K562 (cell line): ENCODE measurements around the gene PPP1R3E. TPM values are rescaled to one million over a fixed set of nuclear protein-coding genes. Genes with fewer than 3 reads are reported as not detected.

Experiments
- C11orf30 ChIP-seq: fragments of 450-650 bp; IDR thresholded peaks from 2 replicates; pipeline ENCODE4 v1.6.1; 2016; ENCODE audit warnings: low read depth, mild to moderate bottlenecking
- CHD1 ChIP-seq: fragments of 200-600 bp; sonication (generic); IDR thresholded peaks from one replicate; pipeline ENCODE4 v1.6.1; 2012; ENCODE audit warnings: mild to moderate bottlenecking, moderate library complexity, low read length, inconsistent platforms
- CREBBP ChIP-seq: IDR thresholded peaks from one replicate; pipeline ENCODE4 v1.6.1; 2012; ENCODE audit warnings: low read depth, mild to moderate bottlenecking, control low read depth, inconsistent platforms, low read length
- EP300 ChIP-seq: IDR thresholded peaks from 2 replicates; pipeline ENCODE4 v1.6.1; 2012; ENCODE audit warnings: low read length, improper control_type of control experiment
- GTF2A2 ChIP-seq: IDR thresholded peaks from 2 replicates; pipeline ENCODE4 v1.6.1; 2016; ENCODE audit warnings: mild to moderate bottlenecking, missing genetic modification characterization, missing compliant biosample characterization
- HDAC2 ChIP-seq: fragments of 450-650 bp; IDR thresholded peaks from 2 replicates; pipeline ENCODE4 v1.6.1; 2016; ENCODE audit warnings: mild to moderate bottlenecking
- HEY1 ChIP-seq: fragments of 250-450 bp; sonication (Bioruptor Pico); IDR thresholded peaks from 2 replicates; pipeline ENCODE4 v1.5.0; 2020; ENCODE audit warnings: mild to moderate bottlenecking, moderate library complexity, borderline replicate concordance
- HNRNPH1 ChIP-seq: fragments of 200-400 bp; formaldehyde crosslinking; optimal IDR thresholded peaks from 2 replicates; pipeline ENCODE3; 2017; ENCODE audit warnings: low read depth, mild to moderate bottlenecking, low read length, moderate library complexity
- MIER1 ChIP-seq: fragments of 450-650 bp; IDR thresholded peaks from 2 replicates; pipeline ENCODE4 v1.6.1; 2016; ENCODE audit warnings: antibody characterized with exemption, mild to moderate bottlenecking, low read depth
- NFE2 ChIP-seq: IDR thresholded peaks from 2 replicates; pipeline ENCODE4 v1.6.1; 2014; ENCODE audit warnings: antibody characterized with exemption, low read depth
- NFXL1 ChIP-seq: fragments of 450-650 bp; formaldehyde crosslinking; IDR thresholded peaks from 2 replicates; pipeline ENCODE4 v1.4.0; 2021; ENCODE audit warnings: mild to moderate bottlenecking
- SAP30 ChIP-seq: fragments of 200-600 bp; sonication (generic); IDR thresholded peaks from 2 replicates; pipeline ENCODE4 v1.6.1; 2012; ENCODE audit warnings: borderline replicate concordance, low read depth, mild to moderate bottlenecking, moderate library complexity, low read length, control low read depth, inconsistent platforms; ENCODE audit not compliant: insufficient read depth, poor library complexity, severe bottlenecking
- SRSF1 ChIP-seq: fragments of 200-400 bp; formaldehyde crosslinking; IDR thresholded peaks from 2 replicates; pipeline ENCODE4 v1.6.1; 2017; ENCODE audit warnings: mild to moderate bottlenecking, low read depth, low read length, moderate library complexity
- TFAM ChIP-seq: fragments of 250-450 bp; sonication (Bioruptor Pico); conservative IDR thresholded peaks from 2 replicates; pipeline ENCODE4 v1.5.0; 2021; ENCODE audit warnings: mild to moderate bottlenecking, moderate library complexity
- XRCC4 ChIP-seq: IDR thresholded peaks from one replicate; pipeline ENCODE4 v1.6.1; 2011; ENCODE audit not compliant: insufficient read depth, insufficient read length; ENCODE audit errors: extremely low read depth
- ZBTB11 ChIP-seq, 3 experiments: fragments of 200-800 bp in 1 of 3; fragments of 250-450 bp in 1 of 3; fragments of 450-650 bp in 1 of 3; sonication (Bioruptor Pico) in 1 of 3; sonication (Bioruptor generic) in 1 of 3; formaldehyde crosslinking in 1 of 3; IDR thresholded peaks; 2 replicates each; pipeline versions ENCODE4 v1.6.1 to v1.8.0; 2016 to 2022; ENCODE audit warnings: mild to moderate bottlenecking in 2 of 3, missing genetic modification characterization in 2 of 3, missing compliant biosample characterization in 1 of 3, moderate library complexity in 1 of 3
- ZBTB17 ChIP-seq: fragments of 450-650 bp; formaldehyde crosslinking; IDR thresholded peaks from 2 replicates; pipeline ENCODE4 v1.4.0; 2020; ENCODE audit warnings: mild to moderate bottlenecking
- ZNF280A ChIP-seq: fragments of 450-650 bp; IDR thresholded peaks from 2 replicates; pipeline ENCODE4 v1.6.1; 2018; ENCODE audit warnings: mild to moderate bottlenecking, low read depth; ENCODE audit not compliant: partially characterized antibody
- ZNF398 ChIP-seq: fragments of 250-450 bp; sonication (Bioruptor Pico); IDR thresholded peaks from 2 replicates; pipeline ENCODE4 v1.8.0; 2021; ENCODE audit warnings: moderate library complexity, mild to moderate bottlenecking, inconsistent platforms
- ZNF41 ChIP-seq: fragments of 250-450 bp; sonication (Bioruptor Pico); conservative IDR thresholded peaks from 2 replicates; pipeline ENCODE4 v1.4.0; 2020; ENCODE audit warnings: mild to moderate bottlenecking
- ZNF584 ChIP-seq: fragments of 200-800 bp; sonication (Bioruptor generic); IDR thresholded peaks from 2 replicates; pipeline ENCODE4 v1.6.1; 2016; ENCODE audit warnings: low read depth, mild to moderate bottlenecking, missing genetic modification characterization, missing compliant biosample characterization
- polyA plus RNA-seq, 8 experiments: library from polyadenylated mRNA; depleted of rRNA in 4 of 8; stranded (reverse) in 5 of 8; unstranded in 3 of 8; fragments of >200 nt; fragmentation: Nextera tagmentation in 2 of 8; fragmentation: Illumina TruSeq in 1 of 8; extraction: Ambion mirVana in 2 of 8; extraction: Trizol in 1 of 8; gene quantifications; 2 replicates each; pipeline versions ENCODE4 v1.2.1 to v1.2.3, GENCODE V29; 2011 to 2014; ENCODE audit warnings: inconsistent platforms in 1 of 8, missing spikeins in 1 of 8
- total RNA-seq, 7 experiments: library from RNA; depleted of rRNA in 6 of 7; stranded (reverse); fragments of >200 nt in 6 of 7; fragmentation: Illumina TruSeq in 2 of 7; extraction: Trizol in 2 of 7; gene quantifications; 2 replicates each; pipeline versions ENCODE4 v1.2.1 to v1.2.3, GENCODE V29; 2011 to 2021; ENCODE audit warnings: low replicate concordance in 1 of 7

PPP1R3E gene
- total and polyA plus RNA-seq, 9 of the 15 experiments (the other 6 are each of a cell fraction or from before 2014, with no cell fraction given) = 3.2 to 18.4 (median 7.6) TPM

- TF ChIP-seq ZBTB11 (CRISPR knock-in tag; IDR thresholded peaks at IDR 0.05) (peak in 1 of 3 experiments; percentile 47; a peak in 1 of 6 replicates), HDAC2 (0 out of 2 replicates have a peak, but pooled peaks have one; percentile 60), ZNF280A (no peak), CREBBP (no peak), NFXL1 (CRISPR knock-in tag) (no peak), SAP30 (peak; percentile 28), HNRNPH1 (no peak), MIER1 (no peak), ZBTB17 (peak; percentile 9), TFAM (CRISPR knock-in tag) (no peak), ZNF584 (no peak), CHD1 (no peak), ZNF398 (CRISPR knock-in tag) (no peak), GTF2A2 (tag) (no peak), C11orf30 (no peak), NFE2 (no peak), SRSF1 (no peak), EP300 (peak; percentile 45; the same call in 1 of the 2 replicates), HEY1 (no peak), ZNF41 (CRISPR knock-in tag) (no peak), XRCC4 (no peak)
Measured at GRCh38 chr14:23306412-23307145, 3.9 kb upstream of the PPP1R3E start, which contains the start of gene BCL2L2 (continued).
